ENCODE results near the gene GRIN3B.

Gene GRIN3B

GRCh38 chr19:976476-976875 lies 23.7 kb upstream of the GRIN3B start:
- Mint-ChIP-seq H3K36me3 (ENCODE audit: low read depth) (peaks cover 9% of the 10 kb centered on the region), H3K4me1 (ENCODE audit: low read depth) (no peaks in the 10 kb centered on the region), H3K9me3 (no peaks in the 10 kb centered on the region), H3K27ac (no peak overlapping the region), H3K27me3 (ENCODE audit: low read depth) (no peaks in the 10 kb centered on the region), H3K4me3 (no peak overlapping the region)
- DNase-seq (ENCODE audit: low spot score): no peak

- Mint-ChIP-seq H3K27ac (no peak overlapping the region), H3K4me3 (no peak overlapping the region), H3K36me3 (ENCODE audit: low read depth) (peaks cover 5% of the 10 kb centered on the region), H3K4me1 (ENCODE audit: low read depth) (no peaks in the 10 kb centered on the region), H3K27me3 (ENCODE audit: low read depth) (no peaks in the 10 kb centered on the region), H3K9me3 (no peaks in the 10 kb centered on the region)
- no peak for DNase-seq (ENCODE audit: low spot score)
Observed at GRCh38 chr19:977058-977464, 23.2 kb upstream of the GRIN3B start.

GRCh38 chr19:979318-979741 lies 20.9 kb upstream of the GRIN3B start:
- no peak for DNase-seq (ENCODE audit: low spot score)
- Mint-ChIP-seq H3K27ac (no peak overlapping the region), H3K4me3 (no peak overlapping the region), H3K9me3 (no peaks in the 10 kb centered on the region), H3K36me3 (ENCODE audit: low read depth) (no peaks in the 10 kb centered on the region), H3K27me3 (ENCODE audit: low read depth) (no peaks in the 10 kb centered on the region), H3K4me1 (ENCODE audit: low read depth) (no peaks in the 10 kb centered on the region)

GRCh38 chr19:980133-980998 lies 19.9 kb upstream of the GRIN3B start:
- Mint-ChIP-seq H3K27me3 (ENCODE audit: low read depth) (no peaks in the 10 kb centered on the region), H3K36me3 (ENCODE audit: low read depth) (no peaks in the 10 kb centered on the region), H3K4me3 (no peak overlapping the region), H3K27ac (no peak overlapping the region), H3K9me3 (no peaks in the 10 kb centered on the region), H3K4me1 (ENCODE audit: low read depth) (peaks cover 4% of the 10 kb centered on the region)
- no peak for DNase-seq (ENCODE audit: low spot score)

GRCh38 chr19:982567-983170 lies 17.6 kb upstream of the GRIN3B start:
- no peak overlapping the region for H3K27ac Mint-ChIP-seq
- peaks cover 8% of the 10 kb centered on the region for H3K4me1 Mint-ChIP-seq (ENCODE audit: low read depth)
- H3K9me3 Mint-ChIP-seq: no peaks in the 10 kb centered on the region
- peak; percentile 78 for DNase-seq (ENCODE audit: low spot score)
- peak overlapping the region; percentile 50 for H3K4me3 Mint-ChIP-seq
- H3K36me3 Mint-ChIP-seq (ENCODE audit: low read depth): peaks cover 6% of the 10 kb centered on the region
- no peaks in the 10 kb centered on the region for H3K27me3 Mint-ChIP-seq (ENCODE audit: low read depth)

- Mint-ChIP-seq H3K4me3 (peak within 1 kb of the TSS; percentile 95), H3K36me3 (ENCODE audit: low read depth) (peaks cover 12% of the 10 kb centered on the region), H3K27ac (peak within 1 kb of the TSS; percentile 89), H3K27me3 (ENCODE audit: low read depth) (no peaks in the 10 kb centered on the region), H3K9me3 (no peaks in the 10 kb centered on the region), H3K4me1 (ENCODE audit: low read depth) (peaks cover 8% of the 10 kb centered on the region)
- peak; percentile 90 for DNase-seq (ENCODE audit: low spot score)
Observed at GRCh38 chr19:984165-984967, 15.9 kb upstream of the GRIN3B start, which contains the start of gene WDR18. Gene WDR18, plus strand, starts transcription at chr19:984345. Its CDS starts 9 bp downstream, at chr19:984354.

- DNase-seq (ENCODE audit: low spot score): no peak
- H3K9me3 Mint-ChIP-seq: no peaks in the 10 kb centered on the region
- peaks cover 15% of the 10 kb centered on the region for H3K36me3 Mint-ChIP-seq (ENCODE audit: low read depth)
- H3K27ac Mint-ChIP-seq: no peak overlapping the region
- peak overlapping the region; percentile 95 for H3K4me3 Mint-ChIP-seq
- H3K4me1 Mint-ChIP-seq (ENCODE audit: low read depth): peaks cover 8% of the 10 kb centered on the region
- H3K27me3 Mint-ChIP-seq (ENCODE audit: low read depth): no peaks in the 10 kb centered on the region
Observed at GRCh38 chr19:986083-986482, 14.1 kb upstream of the GRIN3B start.

- no peak overlapping the region for H3K27ac Mint-ChIP-seq
Observed at GRCh38 chr19:988081-988480, 12.1 kb upstream of the GRIN3B start.

GRCh38 chr19:988510-988909 lies 11.7 kb upstream of the GRIN3B start:
- H3K9me3 Mint-ChIP-seq: no peaks in the 10 kb centered on the region
- peaks cover 20% of the 10 kb centered on the region for H3K36me3 Mint-ChIP-seq (ENCODE audit: low read depth)
- no peak overlapping the region for H3K4me3 Mint-ChIP-seq
- peaks cover 8% of the 10 kb centered on the region for H3K4me1 Mint-ChIP-seq (ENCODE audit: low read depth)
- H3K27ac Mint-ChIP-seq: no peak overlapping the region
- no peaks in the 10 kb centered on the region for H3K27me3 Mint-ChIP-seq (ENCODE audit: low read depth)
- no peak for DNase-seq (ENCODE audit: low spot score)

More at GRCh38 chr19:988081-988480, 12.1 kb upstream of the GRIN3B start:
- no peak overlapping the region for H3K4me3 Mint-ChIP-seq
- DNase-seq (ENCODE audit: low spot score): no peak
- no peaks in the 10 kb centered on the region for H3K27me3 Mint-ChIP-seq (ENCODE audit: low read depth)
- H3K4me1 Mint-ChIP-seq (ENCODE audit: low read depth): peaks cover 8% of the 10 kb centered on the region
- peaks cover 18% of the 10 kb centered on the region for H3K36me3 Mint-ChIP-seq (ENCODE audit: low read depth)
- H3K9me3 Mint-ChIP-seq: no peaks in the 10 kb centered on the region

- Mint-ChIP-seq H3K27ac (no peak overlapping the region), H3K36me3 (ENCODE audit: low read depth) (peaks cover 20% of the 10 kb centered on the region), H3K9me3 (no peaks in the 10 kb centered on the region), H3K4me1 (ENCODE audit: low read depth) (peaks cover 8% of the 10 kb centered on the region), H3K27me3 (ENCODE audit: low read depth) (no peaks in the 10 kb centered on the region), H3K4me3 (no peak overlapping the region)
- DNase-seq (ENCODE audit: low spot score): no peak
Observed at GRCh38 chr19:989381-990081, 10.7 kb upstream of the GRIN3B start.

- Mint-ChIP-seq H3K9me3 (no peaks in the 10 kb centered on the region), H3K4me1 (ENCODE audit: low read depth) (peaks cover 4% of the 10 kb centered on the region), H3K4me3 (no peak overlapping the region), H3K36me3 (ENCODE audit: low read depth) (peaks cover 20% of the 10 kb centered on the region), H3K27ac (no peak overlapping the region), H3K27me3 (ENCODE audit: low read depth) (no peaks in the 10 kb centered on the region)
- DNase-seq (ENCODE audit: low spot score): no peak
Observed at GRCh38 chr19:990119-990571, 10.1 kb upstream of the GRIN3B start.

- no peak for DNase-seq (ENCODE audit: low spot score)
- H3K36me3 Mint-ChIP-seq (ENCODE audit: low read depth): peaks cover 20% of the 10 kb centered on the region
- no peaks in the 10 kb centered on the region for H3K9me3 Mint-ChIP-seq
- H3K4me3 Mint-ChIP-seq: no peak overlapping the region
- peaks cover under 1% of the 10 kb centered on the region for H3K4me1 Mint-ChIP-seq (ENCODE audit: low read depth)
- no peak overlapping the region for H3K27ac Mint-ChIP-seq
- H3K27me3 Mint-ChIP-seq (ENCODE audit: low read depth): no peaks in the 10 kb centered on the region
Observed at GRCh38 chr19:990746-991145, 9.5 kb upstream of the GRIN3B start.

- H3K36me3 Mint-ChIP-seq (ENCODE audit: low read depth): peaks cover 20% of the 10 kb centered on the region
- no peak overlapping the region for H3K4me3 Mint-ChIP-seq
- H3K27me3 Mint-ChIP-seq (ENCODE audit: low read depth): peaks cover 2% of the 10 kb centered on the region
- no peaks in the 10 kb centered on the region for H3K9me3 Mint-ChIP-seq
- DNase-seq (ENCODE audit: low spot score): peak; percentile 34
- H3K27ac Mint-ChIP-seq: no peak overlapping the region
- peaks cover 2% of the 10 kb centered on the region for H3K4me1 Mint-ChIP-seq (ENCODE audit: low read depth)
Observed at GRCh38 chr19:991174-991931, 8.9 kb upstream of the GRIN3B start.

All from T-helper 2 cell treated with Interferon-gamma antibody and Interleukin-4, amounts not matched to agents 5 μg/mL and 100 μg/mL, for 36 hours (primary cell).